ENCODE measurements around the gene TMPRSS13. TPM values are rescaled to one million over a fixed set of nuclear protein-coding genes. Genes with fewer than 3 reads are reported as not detected.

Gene TMPRSS13
- total RNA-seq, 4 donors from 2014 or later, result 0.22 to 0.51 TPM; not detected in 2

DNA sequence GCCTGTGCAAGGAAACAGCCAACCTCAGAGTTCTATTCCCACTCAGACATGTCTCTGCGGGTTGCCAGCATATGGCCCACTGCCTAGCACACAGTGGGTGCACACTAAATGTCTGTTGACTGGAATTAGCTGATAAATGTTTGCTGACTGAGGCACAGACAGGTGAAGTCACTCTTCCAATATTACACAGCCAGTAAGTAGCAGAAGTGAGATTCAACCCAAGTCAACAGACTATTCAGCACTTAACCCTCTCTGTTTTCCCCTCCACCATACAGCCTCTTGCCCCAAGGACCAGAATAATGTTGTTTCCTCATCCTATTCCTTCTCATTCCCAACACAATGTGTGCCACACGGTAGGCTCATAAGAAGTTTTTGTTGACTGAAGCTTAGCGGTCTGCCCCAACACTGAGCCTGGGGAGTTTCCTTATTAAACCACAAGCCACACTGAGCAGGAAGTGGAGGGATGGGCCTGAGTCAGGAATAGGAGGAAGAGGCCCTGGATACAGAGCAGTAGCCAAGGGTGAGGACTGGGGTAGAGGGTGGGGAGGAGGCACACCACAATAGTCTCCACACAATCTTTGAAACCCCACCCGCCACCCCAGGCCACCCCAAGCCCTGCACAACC, 41.3 kb upstream of the TMPRSS13 start:
- TF ChIP-seq, protein P1, sequence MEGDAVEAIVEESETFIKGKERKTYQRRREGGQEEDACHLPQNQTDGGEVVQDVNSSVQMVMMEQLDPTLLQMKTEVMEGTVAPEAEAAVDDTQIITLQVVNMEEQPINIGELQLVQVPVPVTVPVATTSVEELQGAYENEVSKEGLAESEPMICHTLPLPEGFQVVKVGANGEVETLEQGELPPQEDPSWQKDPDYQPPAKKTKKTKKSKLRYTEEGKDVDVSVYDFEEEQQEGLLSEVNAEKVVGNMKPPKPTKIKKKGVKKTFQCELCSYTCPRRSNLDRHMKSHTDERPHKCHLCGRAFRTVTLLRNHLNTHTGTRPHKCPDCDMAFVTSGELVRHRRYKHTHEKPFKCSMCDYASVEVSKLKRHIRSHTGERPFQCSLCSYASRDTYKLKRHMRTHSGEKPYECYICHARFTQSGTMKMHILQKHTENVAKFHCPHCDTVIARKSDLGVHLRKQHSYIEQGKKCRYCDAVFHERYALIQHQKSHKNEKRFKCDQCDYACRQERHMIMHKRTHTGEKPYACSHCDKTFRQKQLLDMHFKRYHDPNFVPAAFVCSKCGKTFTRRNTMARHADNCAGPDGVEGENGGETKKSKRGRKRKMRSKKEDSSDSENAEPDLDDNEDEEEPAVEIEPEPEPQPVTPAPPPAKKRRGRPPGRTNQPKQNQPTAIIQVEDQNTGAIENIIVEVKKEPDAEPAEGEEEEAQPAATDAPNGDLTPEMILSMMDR (IDR thresholded peaks at IDR 0.05; ENCODE audit: low read depth), result no peak

GRCh38 chr11:117969160-117969991, 40.2 kb upstream of the TMPRSS13 start:
- TF ChIP-seq, protein P1 (IDR thresholded peaks at IDR 0.05; ENCODE audit: low read depth), result no peak

DNA sequence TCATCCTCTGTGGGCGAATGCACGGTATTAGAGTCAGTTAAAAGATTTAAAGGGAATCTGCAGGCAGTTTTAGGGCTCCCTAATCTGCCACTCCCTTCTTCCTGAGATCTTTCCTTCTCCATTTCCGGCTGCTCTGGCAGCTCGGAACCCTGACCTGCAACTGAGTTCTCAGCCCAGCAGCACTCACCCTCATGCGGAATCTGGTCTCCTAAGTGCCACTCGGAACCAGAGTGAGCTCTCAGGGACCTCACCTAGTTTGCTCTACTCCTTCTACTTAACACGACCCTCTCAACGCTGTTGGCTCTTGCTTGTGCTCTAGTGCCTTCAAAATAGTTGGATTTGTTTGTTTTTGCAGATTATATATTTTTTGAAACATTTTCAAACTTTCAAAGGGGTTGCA, 37.7 kb upstream of the TMPRSS13 start:
- TF ChIP-seq, protein P1 (IDR thresholded peaks at IDR 0.05; ENCODE audit: low read depth), result no peak

- TF ChIP-seq, protein P1 (IDR thresholded peaks at IDR 0.05; ENCODE audit: low read depth), result no peak
Observed at GRCh38 chr11:117962826-117963225, 33.6 kb upstream of the TMPRSS13 start.

GRCh38 chr11:117961896-117962295, 32.7 kb upstream of the TMPRSS13 start:
- TF ChIP-seq, protein P1 (IDR thresholded peaks at IDR 0.05; ENCODE audit: low read depth), result no peak

- TF ChIP-seq, protein P1 (IDR thresholded peaks at IDR 0.05; ENCODE audit: low read depth), result no peak
Observed at GRCh38 chr11:117960406-117960805, 31.2 kb upstream of the TMPRSS13 start.

- TF ChIP-seq, protein P1 (IDR thresholded peaks at IDR 0.05; ENCODE audit: low read depth), result no peak
Observed at GRCh38 chr11:117959438-117960149, 30.4 kb upstream of the TMPRSS13 start.

Data from subcutaneous adipose tissue (tissue), 4 donors.